Cardiac fibroblast (primary cell): Measurements from ENCODE around the gene PRKCA.
"Not testable (repeated sequence)": the region's sequence is repeated elsewhere in the genome, so short reads cannot be mapped to it uniquely, and the experiment has no call there.

Experiments used
- DNase-seq, 2 donors: peaks; one replicate each; pipeline versions ENCODE4 v3.0.0 to v3.0.0-alpha.2; 2010; ENCODE audit warnings: low read depth in 2 of 2
- H3K4me3 ChIP-seq, 2 donors: replicated peaks in 1 of 2; 1 replicate in 1 of 2; 2 replicates in 1 of 2; pipeline ENCODE4 v1.5.1; 2011; ENCODE audit warnings: low read depth in 2 of 2, low read length in 2 of 2, mild to moderate bottlenecking in 2 of 2, moderate library complexity in 1 of 2
- CTCF ChIP-seq: IDR thresholded peaks from one replicate; pipeline ENCODE4 v1.5.1; 2011; ENCODE audit warnings: low read depth, mild to moderate bottlenecking, low read length, inconsistent platforms

Gene PRKCA

GRCh38 chr17:66448026-66448639 is 145.7 kb downstream of the PRKCA start:
- DNase-seq, result no peak

GRCh38 chr17:66449418-66449977 is 147.1 kb downstream of the PRKCA start:
- no peak for DNase-seq
- TF ChIP-seq CTCF, result no peak
- no peak overlapping the region for H3K4me3 ChIP-seq

More at GRCh38 chr17:66448026-66448639, 145.7 kb downstream of the PRKCA start:
- no peak for TF ChIP-seq CTCF
- no peak overlapping the region for H3K4me3 ChIP-seq

GRCh38 chr17:66450008-66450851 is 147.8 kb downstream of the PRKCA start:
- DNase-seq, result no peak
- H3K4me3 ChIP-seq, result no peak overlapping the region
- TF ChIP-seq CTCF, result no peak

GRCh38 chr17:66450852-66451158 is 148.4 kb downstream of the PRKCA start:
- no peak overlapping the region for H3K4me3 ChIP-seq
- TF ChIP-seq CTCF, result no peak
- DNase-seq, result no peak

GRCh38 chr17:66451188-66452149 is 149.1 kb downstream of the PRKCA start:
- peak; percentile 8 for TF ChIP-seq CTCF
- H3K4me3 ChIP-seq, result no peak overlapping the region
- no peak for DNase-seq

- DNase-seq, result peak in 1 of 2 donors; percentile 17
- TF ChIP-seq CTCF, result no peak
Measured at GRCh38 chr17:66455060-66455459, 152.6 kb downstream of the PRKCA start.

GRCh38 chr17:66457499-66457898 is 155.1 kb downstream of the PRKCA start:
- not testable (repeated sequence) for DNase-seq, H3K4me3 ChIP-seq

More at GRCh38 chr17:66455060-66455459, 152.6 kb downstream of the PRKCA start:
- H3K4me3 ChIP-seq, result no peak overlapping the region
